ENCODE results near the gene ZNF425.

DNA sequence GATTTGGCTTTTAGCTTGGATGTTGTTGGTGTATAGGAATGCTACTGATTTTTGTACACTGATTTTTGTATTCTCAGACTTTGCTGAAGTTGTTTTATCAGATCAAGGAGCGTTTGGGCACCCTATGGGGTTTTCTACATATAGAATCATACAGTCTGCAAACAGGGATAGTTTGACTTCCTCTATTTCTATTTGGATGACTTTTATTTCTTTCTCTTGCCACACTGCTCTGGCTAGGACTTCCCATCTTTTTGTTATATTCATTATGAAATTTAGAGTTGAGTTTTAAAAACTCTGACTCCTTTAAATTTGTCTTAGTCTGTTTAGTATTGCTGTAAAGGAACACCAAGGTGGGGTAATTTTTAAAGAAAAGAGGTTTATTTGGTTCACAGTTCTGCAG is 40.3 kb downstream of the ZNF425 start:
- TF ChIP-seq CTCF (IDR thresholded peaks at IDR 0.05) (no peak), POLR2A (IDR thresholded peaks at IDR 0.05) (no peak)

Data from heart left ventricle (tissue), 13 donors.